SK-N-SH (cell line): Measurements from ENCODE around the gene MAST1. TPM values are rescaled to one million over a fixed set of nuclear protein-coding genes. Genes with fewer than 3 reads are reported as not detected.

Experiments
- CTCF ChIA-PET: fragments of 300-600, 350-600 bp; formaldehyde crosslinking; extraction: SDS; loops from one replicate; lab custom pipeline; 2021; lab: Yijun Ruan, JAX
- POLR2A ChIA-PET: fragments of 350-600 bp; sonication (Branson Sonifier 250); formaldehyde crosslinking; extraction: SDS; loops from one replicate; lab custom pipeline; 2020; ENCODE audit warnings: antibody characterized with exemption, inconsistent platforms; lab: Yijun Ruan, JAX
- DNase-seq: peaks from one replicate; pipeline ENCODE4 v3.0.0; 2012
- H2AFZ ChIP-seq: fragments of 200-600 bp; sonication (generic); 2 replicates; pipeline ENCODE4 v1.8.1; 2016; ENCODE audit warnings: antibody characterized with exemption, mild to moderate bottlenecking, low read depth
- H3F3A ChIP-seq: fragments of 200-600 bp; sonication (generic); replicated peaks from 2 replicates; pipeline ENCODE3; 2016; ENCODE audit warnings: antibody characterized with exemption, mild to moderate bottlenecking; ENCODE audit not compliant: insufficient read depth
- H3K27ac ChIP-seq, 2 experiments: fragments of 200-500 bp in 1 of 2; fragments of 200-600 bp in 1 of 2; sonication (Bioruptor generic) in 1 of 2; sonication (generic), shearing (Covaris generic) in 1 of 2; 2 replicates each; pipeline versions ENCODE4 v1.5.1 to v1.6.1; 2014 to 2016; ENCODE audit warnings: low read depth in 2 of 2, inconsistent platforms in 1 of 2, low read length in 1 of 2, mild to moderate bottlenecking in 1 of 2, mixed read lengths in 1 of 2
- H3K27me3 ChIP-seq: fragments of 200-600 bp; sonication (generic), shearing (Covaris generic); 2 replicates; pipeline ENCODE4 v1.6.1; 2016; ENCODE audit warnings: mixed run types; ENCODE audit not compliant: insufficient read depth
- H3K36me3 ChIP-seq, 2 experiments: fragments of 200-500 bp in 1 of 2; fragments of 200-600 bp in 1 of 2; sonication (Bioruptor generic) in 1 of 2; sonication (generic) in 1 of 2; replicated peaks in 1 of 2; 2 replicates each; pipeline versions ENCODE3 to v1.5.1; 2014 to 2016; ENCODE audit warnings: low read length in 1 of 2, mild to moderate bottlenecking in 1 of 2; ENCODE audit not compliant: insufficient read depth in 2 of 2, control insufficient read depth in 1 of 2
- H3K4me1 ChIP-seq, 2 experiments: fragments of 200-500 bp in 1 of 2; fragments of 200-600 bp in 1 of 2; sonication (Bioruptor generic) in 1 of 2; sonication (generic), shearing (Covaris generic) in 1 of 2; 2 replicates each; pipeline versions ENCODE4 v1.5.1 to v1.6.1; 2014 to 2016; ENCODE audit warnings: low read depth in 1 of 2, low read length in 1 of 2, mixed run types in 1 of 2; ENCODE audit not compliant: insufficient read depth in 2 of 2, control insufficient read depth in 1 of 2
- H3K4me2 ChIP-seq: fragments of 200-600 bp; sonication (generic), shearing (Covaris generic); 2 replicates; pipeline ENCODE4 v1.6.1; 2017; ENCODE audit warnings: mixed run types
- H3K4me3 ChIP-seq, 2 experiments: fragments of 200-500 bp in 1 of 2; fragments of 200-600 bp in 1 of 2; sonication (Bioruptor generic) in 1 of 2; sonication (generic), shearing (Covaris generic) in 1 of 2; 2 replicates each; pipeline versions ENCODE4 v1.5.1 to v1.8.1; 2014 to 2016; ENCODE audit warnings: low read depth in 2 of 2, inconsistent platforms in 1 of 2, low read length in 1 of 2, mild to moderate bottlenecking in 1 of 2, mixed read lengths in 1 of 2, moderate library complexity in 1 of 2
- H3K79me2 ChIP-seq: fragments of 200-600 bp; sonication (generic); 2 replicates; pipeline ENCODE4 v1.8.1; 2017; ENCODE audit warnings: mild to moderate bottlenecking; ENCODE audit not compliant: insufficient read depth
- H3K9ac ChIP-seq: fragments of 200-600 bp; sonication (generic); 2 replicates; pipeline ENCODE4 v1.6.1; 2017; ENCODE audit warnings: mixed run types
- H3K9me2 ChIP-seq: fragments of 200-600 bp; sonication (generic); 2 replicates; pipeline ENCODE4 v1.6.1; 2017; ENCODE audit warnings: mixed run types
- H3K9me3 ChIP-seq: fragments of 200-600 bp; sonication (generic); 2 replicates; pipeline ENCODE4 v1.6.1; 2017; ENCODE audit warnings: mixed run types, mild to moderate bottlenecking, moderate library complexity
- H4K20me1 ChIP-seq: fragments of 200-600 bp; sonication (generic); 2 replicates; pipeline ENCODE4 v1.6.1; 2017; ENCODE audit warnings: mild to moderate bottlenecking, mixed run types; ENCODE audit not compliant: insufficient read depth
- CHD2 ChIP-seq: fragments of 150-350 bp; IDR thresholded peaks from 2 replicates; pipeline ENCODE4 v1.6.1; 2018; ENCODE audit warnings: low read length; ENCODE audit not compliant: partially characterized antibody
- CTCF ChIP-seq: fragments of 200-600 bp; sonication (generic); IDR thresholded peaks from 2 replicates; pipeline ENCODE4 v1.6.1; 2017; ENCODE audit warnings: antibody characterized with exemption, mild to moderate bottlenecking, moderate library complexity
- ELF1 ChIP-seq: IDR thresholded peaks from 2 replicates; pipeline ENCODE4 v1.4.0; 2012
- EP300 ChIP-seq, 2 experiments: IDR thresholded peaks; 2 replicates each; pipeline versions ENCODE4 v1.4.0 to v1.6.1; 2012; ENCODE audit warnings: borderline replicate concordance in 1 of 2, low read depth in 1 of 2, low read length in 1 of 2
- FOXJ3 ChIP-seq: sonication (generic); formaldehyde crosslinking; IDR thresholded peaks from 2 replicates; pipeline ENCODE4 v1.5.1; 2020; ENCODE audit warnings: mild to moderate bottlenecking, missing genetic modification reagents
- GABPA ChIP-seq: IDR thresholded peaks from 2 replicates; pipeline ENCODE4 v1.4.0; 2012; ENCODE audit warnings: low read depth, mild to moderate bottlenecking
- GATA2 ChIP-seq: sonication (generic); formaldehyde crosslinking; IDR thresholded peaks from 2 replicates; pipeline ENCODE4 v1.5.0; 2020; ENCODE audit warnings: mild to moderate bottlenecking, missing genetic modification reagents
- JUND ChIP-seq: IDR thresholded peaks from 2 replicates; pipeline ENCODE4 v1.4.0; 2012
- MEF2A ChIP-seq: IDR thresholded peaks from 2 replicates; pipeline ENCODE4 v1.4.0; 2012; ENCODE audit warnings: low read depth, borderline replicate concordance
- MXI1 ChIP-seq: IDR thresholded peaks from 2 replicates; pipeline ENCODE4 v1.6.1; 2012; ENCODE audit warnings: mild to moderate bottlenecking, low read depth, low read length, improper control_type of control experiment
- PBX3 ChIP-seq: IDR thresholded peaks from 2 replicates; pipeline ENCODE4; 2012
- RAD21 ChIP-seq: IDR thresholded peaks from 2 replicates; pipeline ENCODE4 v1.6.1; 2012; ENCODE audit warnings: mild to moderate bottlenecking, low read length
- RCOR1 ChIP-seq: fragments of 150-350 bp; IDR thresholded peaks from 2 replicates; pipeline ENCODE4 v1.6.1; 2017; ENCODE audit warnings: antibody characterized with exemption, low read length
- SIN3A ChIP-seq: IDR thresholded peaks from 2 replicates; pipeline ENCODE4 v1.6.1; 2012; ENCODE audit warnings: low read depth, mild to moderate bottlenecking, low read length, moderate library complexity, borderline replicate concordance
- SMC3 ChIP-seq: IDR thresholded peaks from 2 replicates; pipeline ENCODE4 v1.6.1; 2012; ENCODE audit warnings: low read depth, low read length, improper control_type of control experiment
- TAF1 ChIP-seq: IDR thresholded peaks from 2 replicates; pipeline ENCODE4 v1.6.1; 2012; ENCODE audit warnings: low read depth, mild to moderate bottlenecking, low read length, moderate library complexity, borderline replicate concordance
- TCF12 ChIP-seq: IDR thresholded peaks from 2 replicates; pipeline ENCODE4 v1.4.0; 2012
- TEAD4 ChIP-seq: IDR thresholded peaks from 2 replicates; pipeline ENCODE4 v1.4.0; 2012; ENCODE audit warnings: mild to moderate bottlenecking, borderline replicate concordance; ENCODE audit not compliant: insufficient read depth
- USF1 ChIP-seq: IDR thresholded peaks from 2 replicates; pipeline ENCODE4 v1.4.0; 2012; ENCODE audit warnings: low read depth, borderline replicate concordance
- USF2 ChIP-seq: fragments of 150-350 bp; IDR thresholded peaks from 2 replicates; pipeline ENCODE4 v1.6.1; 2017; ENCODE audit warnings: antibody characterized with exemption, low read length, low read depth, borderline replicate concordance
- YY1 ChIP-seq: IDR thresholded peaks from 2 replicates; pipeline ENCODE4 v1.4.0; 2012; ENCODE audit warnings: low read depth, mild to moderate bottlenecking
- ZBTB33 ChIP-seq: IDR thresholded peaks from 2 replicates; pipeline ENCODE4 v1.4.0; 2012; ENCODE audit warnings: low read depth, borderline replicate concordance
- WGBS: methylation state at CpG from one replicate; pipeline ENCODE4 v1.1.6; 2017; ENCODE audit warnings: low lambda C conversion rate; 5-methylcytosine and 5-hydroxymethylcytosine counted together
- polyA plus RNA-seq, 3 experiments: library from polyadenylated mRNA; depleted of rRNA; stranded (reverse); fragments of >200 nt; gene quantifications; 2 replicates each; pipeline ENCODE4 v1.2.3, GENCODE V29; 2012

MAST1 gene
- polyA plus RNA-seq, 1 of the 3 experiments (the other 2 are of a cell fraction): 9.7 TPM

- no peak overlapping the region for H3K27ac ChIP-seq
- no peak overlapping the region for H3K4me2 ChIP-seq
- peaks cover 7% of the 10 kb centered on the region for H3F3A ChIP-seq
- CTCF ChIA-PET: interaction anchor here (1.8 to 10.3 kb wide), 3 partner anchors 9 to 24 kb away, joined by 4 to 62 read pairs (median 6); no protein-coding TSS in a partner anchor
- H2AFZ ChIP-seq: no peak overlapping the region
- no peaks in the 10 kb centered on the region for H3K27me3 ChIP-seq
- no peaks in the 10 kb centered on the region for H3K79me2 ChIP-seq
- no peaks in the 10 kb centered on the region for H3K4me1 ChIP-seq
- H4K20me1 ChIP-seq: no peaks in the 10 kb centered on the region
- H3K9me2 ChIP-seq: no peaks in the 10 kb centered on the region
- no peak overlapping the region for H3K4me3 ChIP-seq
- TF ChIP-seq RAD21 (no peak), YY1 (no peak), TEAD4 (no peak), GATA2 (CRISPR knock-in tag) (no peak), USF1 (no peak), GABPA (no peak), EP300 (IDR thresholded peaks at IDR 0.05; ENCODE audit: borderline replicate concordance in 1 of 2, low read depth in 1 of 2, low read length in 1 of 2) (no peak), MXI1 (no peak)
- POLR2A ChIA-PET: no interaction called here
- H3K9ac ChIP-seq: no peak overlapping the region
- no peak for DNase-seq
- no peaks in the 10 kb centered on the region for H3K36me3 ChIP-seq
- WGBS: 68% methylated on average over 3 of the region's 3 CpGs
- H3K9me3 ChIP-seq: no peaks in the 10 kb centered on the region
Observed at GRCh38 chr19:12871681-12872080, 33.4 kb downstream of the MAST1 start.

GRCh38 chr19:12872255-12872654 lies 33.9 kb downstream of the MAST1 start:
- Histone ChIP-seq H3K79me2 (no peaks in the 10 kb centered on the region), H3K4me3 (no peak overlapping the region), H3K9ac (no peak overlapping the region), H2AFZ (no peak overlapping the region), H3K4me1 (no peaks in the 10 kb centered on the region), H3K9me3 (no peaks in the 10 kb centered on the region), H3K36me3 (no peaks in the 10 kb centered on the region), H4K20me1 (no peaks in the 10 kb centered on the region), H3K4me2 (no peak overlapping the region), H3F3A (peaks cover 7% of the 10 kb centered on the region), H3K9me2 (no peaks in the 10 kb centered on the region), H3K27me3 (no peaks in the 10 kb centered on the region), H3K27ac (no peak overlapping the region)
- TF ChIP-seq MXI1 (no peak), TAF1 (no peak), GATA2 (CRISPR knock-in tag) (no peak), ELF1 (no peak), SIN3A (no peak), RCOR1 (no peak), FOXJ3 (CRISPR knock-in tag) (no peak), JUND (no peak), CTCF (no peak), EP300 (IDR thresholded peaks at IDR 0.05; ENCODE audit: borderline replicate concordance in 1 of 2, low read depth in 1 of 2, low read length in 1 of 2) (no peak), ZBTB33 (no peak), CHD2 (no peak), TEAD4 (no peak), GABPA (no peak), USF2 (no peak), MEF2A (no peak), SMC3 (no peak), PBX3 (no peak), TCF12 (no peak)
- 87% methylated on average over 4 of the region's 5 CpGs for WGBS
- CTCF ChIA-PET: interaction anchor here (0.6 to 10.3 kb wide), 6 partner anchors 8 to 114 kb away, joined by 3 to 62 read pairs (median 4); partner anchors contain the start of gene KLF1
- POLR2A ChIA-PET: interaction anchor here (2.0 kb wide), 1 partner anchor 19 kb away, joined by 6 read pairs; the partner anchor contains the start of gene GCDH
- no peak for DNase-seq
